Mammary epithelial cell (primary cell): Measurements from ENCODE around the gene LRMDA.

Experiments used
- EZH2 ChIP-seq: IDR thresholded peaks from 2 replicates; pipeline ENCODE4 v1.6.1; 2012; ENCODE audit warnings: low read length, inconsistent platforms, borderline replicate concordance
- TF ChIP-seq, protein P1 (sequence below), 2 donors: IDR thresholded peaks in 1 of 2; conservative IDR thresholded peaks in 1 of 2; 2 replicates each; pipeline ENCODE4 v1.5.1; 2011 to 2012; ENCODE audit warnings: inconsistent platforms in 2 of 2, low read length in 2 of 2, mild to moderate bottlenecking in 2 of 2, control low read depth in 1 of 2, low read depth in 1 of 2; ENCODE audit not compliant: insufficient read depth in 1 of 2; ENCODE audit errors: extremely low read depth in 1 of 2

GRCh38 chr10:76282061-76283025 lies 850.9 kb downstream of the LRMDA start:
- TF ChIP-seq, protein P1, sequence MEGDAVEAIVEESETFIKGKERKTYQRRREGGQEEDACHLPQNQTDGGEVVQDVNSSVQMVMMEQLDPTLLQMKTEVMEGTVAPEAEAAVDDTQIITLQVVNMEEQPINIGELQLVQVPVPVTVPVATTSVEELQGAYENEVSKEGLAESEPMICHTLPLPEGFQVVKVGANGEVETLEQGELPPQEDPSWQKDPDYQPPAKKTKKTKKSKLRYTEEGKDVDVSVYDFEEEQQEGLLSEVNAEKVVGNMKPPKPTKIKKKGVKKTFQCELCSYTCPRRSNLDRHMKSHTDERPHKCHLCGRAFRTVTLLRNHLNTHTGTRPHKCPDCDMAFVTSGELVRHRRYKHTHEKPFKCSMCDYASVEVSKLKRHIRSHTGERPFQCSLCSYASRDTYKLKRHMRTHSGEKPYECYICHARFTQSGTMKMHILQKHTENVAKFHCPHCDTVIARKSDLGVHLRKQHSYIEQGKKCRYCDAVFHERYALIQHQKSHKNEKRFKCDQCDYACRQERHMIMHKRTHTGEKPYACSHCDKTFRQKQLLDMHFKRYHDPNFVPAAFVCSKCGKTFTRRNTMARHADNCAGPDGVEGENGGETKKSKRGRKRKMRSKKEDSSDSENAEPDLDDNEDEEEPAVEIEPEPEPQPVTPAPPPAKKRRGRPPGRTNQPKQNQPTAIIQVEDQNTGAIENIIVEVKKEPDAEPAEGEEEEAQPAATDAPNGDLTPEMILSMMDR (conservative IDR thresholded peaks at IDR 0.05 in 1 of 2, IDR thresholded peaks at IDR 0.05 in 1 of 2; ENCODE audit: extremely low read depth in 1 of 2, insufficient read depth in 1 of 2, low read depth in 1 of 2, low read length in 2 of 2) = no peak
- no peak for TF ChIP-seq EZH2
